ENCODE data around the gene CSKMT.

The CSKMT gene

DNA sequence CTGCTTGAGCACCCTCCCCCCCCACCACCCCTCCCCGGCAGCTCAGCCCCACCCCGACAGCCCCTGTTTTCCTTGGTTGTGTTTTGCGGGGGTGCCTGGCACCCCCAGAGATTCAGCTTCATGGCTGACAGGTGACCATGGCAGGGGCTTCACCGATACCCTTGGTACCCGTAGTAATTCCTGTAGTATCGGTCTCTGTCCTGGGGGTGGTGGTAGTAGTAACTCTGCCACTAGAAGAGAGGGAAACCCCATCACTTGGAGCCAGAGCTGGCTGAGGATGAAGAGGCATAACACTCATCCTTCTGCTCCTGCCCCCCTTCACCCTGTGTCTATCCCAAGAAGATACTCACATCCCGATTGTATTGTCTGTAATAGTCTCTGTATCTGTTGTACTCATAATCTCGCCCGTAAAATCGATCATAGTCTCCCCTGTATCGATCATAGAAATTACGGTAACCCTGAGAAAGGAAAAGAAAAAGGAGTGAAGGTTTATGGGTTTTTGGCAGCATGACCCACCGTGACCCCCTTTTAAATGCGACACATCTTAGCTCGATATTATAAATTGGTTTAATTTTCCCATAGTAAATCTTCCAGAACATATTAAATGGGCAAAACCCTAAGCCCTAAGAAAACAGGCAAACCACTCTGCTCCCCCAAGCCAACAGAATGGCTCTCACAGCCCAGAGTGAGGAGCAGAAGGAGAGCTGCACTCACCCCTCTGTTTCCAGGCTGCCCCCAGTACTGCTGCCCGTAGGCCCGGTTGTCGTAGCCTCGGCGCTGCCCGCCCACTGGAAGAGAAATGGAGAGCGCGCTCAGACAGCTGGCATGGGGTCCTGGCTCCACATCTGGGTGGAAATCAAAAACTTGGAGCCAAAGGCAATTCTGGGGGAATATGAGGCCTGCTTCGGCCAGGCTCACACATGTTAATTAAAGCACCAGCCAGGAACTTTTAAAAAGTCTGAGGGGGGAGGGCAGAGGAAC lies 50.3 kb downstream of the CSKMT start:
- TF ChIP-seq TAF1 (IDR thresholded peaks at IDR 0.05; ENCODE audit: borderline replicate concordance, low read depth, low read length) (no peak), POLR2A (IDR thresholded peaks at IDR 0.05; ENCODE audit: low read depth, low read length) (no peak), POLR2AphosphoS5 (IDR thresholded peaks at IDR 0.05; ENCODE audit: low read depth, low read length) (no peak)
- FAIRE-seq = no peak

DNA sequence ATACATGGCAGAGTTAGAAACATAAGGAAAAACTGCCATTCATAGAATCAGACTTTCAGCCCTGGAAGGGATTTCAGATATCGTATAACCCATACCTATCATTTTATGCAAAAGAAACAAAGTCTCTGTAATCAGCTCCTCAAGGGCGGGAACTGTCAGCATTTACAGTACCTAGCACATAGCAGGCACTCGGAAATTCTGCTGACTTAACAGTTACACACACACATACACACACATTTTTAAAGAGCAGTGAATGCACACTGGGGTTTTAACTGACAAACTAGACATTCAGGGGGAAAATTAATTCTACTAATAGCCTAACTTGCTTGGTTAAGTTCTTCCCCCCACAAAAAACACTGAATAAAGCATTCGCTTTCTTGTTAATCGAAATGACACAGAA lies 51.1 kb downstream of the CSKMT start:
- no peak for FAIRE-seq
- TF ChIP-seq POLR2A (IDR thresholded peaks at IDR 0.05; ENCODE audit: low read depth, low read length) (no peak), TAF1 (IDR thresholded peaks at IDR 0.05; ENCODE audit: borderline replicate concordance, low read depth, low read length) (no peak), POLR2AphosphoS5 (IDR thresholded peaks at IDR 0.05; ENCODE audit: low read depth, low read length) (no peak)

More for the DNA sequence above, 50.3 kb downstream of the CSKMT start:
- DNase-seq (ENCODE audit: insufficient read length) = no peak

DNA sequence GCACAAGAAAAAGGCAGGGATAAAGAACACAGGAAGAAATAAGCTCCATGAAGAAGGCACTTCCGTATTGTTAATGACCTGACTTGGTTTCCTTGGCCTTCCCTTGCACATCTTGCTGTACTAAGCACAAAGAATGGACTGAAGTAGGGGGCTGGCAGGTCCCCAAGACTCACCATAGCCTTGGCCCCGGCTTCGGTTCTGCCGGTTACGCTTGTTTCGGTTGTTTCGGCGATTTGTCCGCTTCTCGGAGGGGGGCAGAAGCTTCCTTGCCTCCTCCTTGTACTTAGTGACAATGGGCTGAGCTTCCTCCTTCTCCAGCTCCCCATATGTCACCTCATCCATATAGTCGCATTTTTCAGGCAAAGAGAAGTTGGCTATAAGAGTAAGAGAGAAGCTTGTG lies 51.7 kb downstream of the CSKMT start:
- TF ChIP-seq TAF1 (IDR thresholded peaks at IDR 0.05; ENCODE audit: borderline replicate concordance, low read depth, low read length) = no peak
- no peak for TF ChIP-seq POLR2A (IDR thresholded peaks at IDR 0.05; ENCODE audit: low read depth, low read length)
- TF ChIP-seq POLR2AphosphoS5 (IDR thresholded peaks at IDR 0.05; ENCODE audit: low read depth, low read length) = no peak
- DNase-seq (ENCODE audit: insufficient read length) (no peak), FAIRE-seq (no peak)

More for the DNA sequence above, 51.1 kb downstream of the CSKMT start:
- no peak for DNase-seq (ENCODE audit: insufficient read length)

Measured in GM12892 (cell line).